Ovary (tissue), 9 donors: ENCODE results near the gene CDCP1. TPM values are rescaled to one million over a fixed set of nuclear protein-coding genes. Genes with fewer than 3 reads are reported as not detected.

Source experiments
- DNase-seq, 5 donors: peaks; one replicate each; pipeline ENCODE4 v3.0.0-alpha.2; 2019 to 2020
- H3K27ac ChIP-seq, 2 donors: fragments of 200-600 bp; one replicate each; pipeline versions ENCODE4 v1.5.1 to v1.8.0; 2019 to 2022
- H3K27me3 ChIP-seq: fragments of 200-600 bp; one replicate; pipeline ENCODE4 v1.8.0; 2022
- H3K36me3 ChIP-seq: fragments of 200-600 bp; sonication (generic); one replicate; pipeline ENCODE4 v1.5.1; 2019
- H3K4me1 ChIP-seq: one replicate; pipeline ENCODE4 v1.8.1; 2013; ENCODE audit warnings: mild to moderate bottlenecking, moderate library complexity; ENCODE audit not compliant: insufficient read depth
- H3K4me3 ChIP-seq: fragments of 200-600 bp; sonication (generic); one replicate; pipeline ENCODE4 v1.5.1; 2017
- H3K9me3 ChIP-seq, 2 donors: fragments of 200-600 bp in 1 of 2; sonication (generic) in 1 of 2; one replicate each; pipeline versions ENCODE4 v1.5.1 to v1.8.1; 2013 to 2019; ENCODE audit warnings: mild to moderate bottlenecking in 1 of 2, moderate library complexity in 1 of 2
- CTCF ChIP-seq, 3 donors: fragments of 450-650 bp in 2 of 3; fragments of 200-600 bp in 1 of 3; IDR thresholded peaks; one replicate each; pipeline versions ENCODE4 v1.5.1 to v1.8.0; 2016 to 2022; ENCODE audit warnings: antibody characterized with exemption in 3 of 3, mild to moderate bottlenecking in 1 of 3
- EP300 ChIP-seq: sonication (generic); formaldehyde crosslinking; IDR thresholded peaks from one replicate; pipeline ENCODE4 v1.6.1; 2017; ENCODE audit warnings: antibody characterized with exemption
- POLR2A ChIP-seq: fragments of 450-650 bp; IDR thresholded peaks from one replicate; pipeline ENCODE4 v1.6.1; 2017; ENCODE audit warnings: antibody characterized with exemption, mild to moderate bottlenecking, moderate library complexity
- WGBS, 3 donors: extraction: QIAGEN DNeasy Blood & Tissue Kit in 1 of 3; methylation state at CpG; one replicate each; pipeline versions ENCODE4 v1.1.5 to v1.1.7; 2013 to 2017; 5-methylcytosine and 5-hydroxymethylcytosine counted together
- intact Hi-C, 4 donors: fragments of 100-400 bp; cut with DNase I; formaldehyde crosslinking; loops; one replicate each; pipeline versions ENCODE4 v1.11.0 to v1.15.1; 2022 to 2023
- polyA plus RNA-seq, 2 donors: library from polyadenylated mRNA; stranded (reverse); fragments of 200-250 nt in 1 of 2; fragments of 350-450 nt in 1 of 2; fragmentation: Illumina TruSeq in 1 of 2; extraction: RNeasy Lipid Tissue Mini Kit (QIAGEN cat#74804) in 1 of 2; gene quantifications; one replicate each; pipeline ENCODE4 v1.2.3, GENCODE V29; 2013 to 2014
- total RNA-seq, 7 donors: library from RNA; depleted of rRNA in 2 of 7; stranded (reverse); fragments of >200 nt in 2 of 7; fragmentation: NEBNext Ultra II Directional in 3 of 7; extraction: Animal tissue kit (Norgen Biotek cat#: 25700) in 3 of 7; gene quantifications; one replicate each; pipeline versions ENCODE4 v1.1.0 to v1.2.4, GENCODE V29; 2016 to 2023
- donor health status: DM: no; HTN: no; CAD: no; lungs with moderate emphysema.
- donor health status: DM: no; HTN: no; CAD: no.
- donor health status: Bipolar disorder and iron deficiency.
- donor health status: DM: yes; HTN: yes; CAD: no.
- donor health status: DM: no; HTN: no; CAD: no.
- donor health status: DM: yes; HTN: yes; CAD: no.

The CDCP1 gene
- total and polyA plus RNA-seq, 9 donors, result 0.12 to 14.4 (median 1.7) TPM

GRCh38 chr3:45113625-45114050, 32.5 kb downstream of the CDCP1 start:
- Histone ChIP-seq H3K9me3 (no peaks in the 10 kb centered on the region), H3K27ac (no peak overlapping the region), H3K36me3 (no peaks in the 10 kb centered on the region), H3K4me1 (no peaks in the 10 kb centered on the region), H3K4me3 (no peak overlapping the region), H3K27me3 (no peaks in the 10 kb centered on the region)
- WGBS, 3 donors, result 58 to 71% (median 71%) methylated on average over 6 of the region's 6 CpGs
- DNase-seq, result no peak
- TF ChIP-seq CTCF (IDR thresholded peaks at IDR 0.05), result no peak
- intact Hi-C loops, result no loop called here

- Histone ChIP-seq H3K27me3 (no peaks in the 10 kb centered on the region), H3K9me3 (no peaks in the 10 kb centered on the region), H3K4me3 (no peak overlapping the region), H3K27ac (no peak overlapping the region), H3K36me3 (no peaks in the 10 kb centered on the region), H3K4me1 (no peaks in the 10 kb centered on the region)
- no peak for DNase-seq
- 39 to 45% (median 39%) methylated on average over 4 of the region's 4 CpGs for WGBS, 3 donors
- TF ChIP-seq EP300 (no peak), POLR2A (no peak), CTCF (IDR thresholded peaks at IDR 0.05) (no peak)
- intact Hi-C loops, result no loop called here
Observed at GRCh38 chr3:45112939-45113338, 33.2 kb downstream of the CDCP1 start.

GRCh38 chr3:45110509-45110833, 35.7 kb downstream of the CDCP1 start:
- Histone ChIP-seq H3K9me3 (no peaks in the 10 kb centered on the region), H3K36me3 (no peaks in the 10 kb centered on the region), H3K4me1 (no peaks in the 10 kb centered on the region), H3K27me3 (no peaks in the 10 kb centered on the region), H3K4me3 (no peak overlapping the region), H3K27ac (no peak overlapping the region)
- TF ChIP-seq CTCF (IDR thresholded peaks at IDR 0.05) (no peak), POLR2A (no peak), EP300 (no peak)
- no peak for DNase-seq
- 89 to 96% (median 94%) methylated on average over 10 of the region's 10 CpGs for WGBS, 3 donors
- intact Hi-C loops, result no loop called here

GRCh38 chr3:45109771-45110508, 36.2 kb downstream of the CDCP1 start:
- Histone ChIP-seq H3K27me3 (no peaks in the 10 kb centered on the region), H3K27ac (no peak overlapping the region), H3K36me3 (no peaks in the 10 kb centered on the region), H3K9me3 (no peaks in the 10 kb centered on the region), H3K4me3 (no peak overlapping the region), H3K4me1 (no peaks in the 10 kb centered on the region)
- TF ChIP-seq CTCF (IDR thresholded peaks at IDR 0.05) (no peak), POLR2A (no peak), EP300 (no peak)
- WGBS, 3 donors, result 79 to 83% (median 82%) methylated on average over 7 of the region's 7 CpGs
- no peak for DNase-seq
- intact Hi-C loops, result no loop called here
